GM12872 (cell line): ENCODE measurements around the gene SCRN2.

ENCODE experiments used
- TF ChIP-seq, protein P1 (sequence below): IDR thresholded peaks from 3 replicates; pipeline ENCODE4 v1.5.1; 2011; ENCODE audit warnings: low read depth, mild to moderate bottlenecking, low read length, moderate library complexity; ENCODE audit not compliant: insufficient read depth

SCRN2 gene

DNA sequence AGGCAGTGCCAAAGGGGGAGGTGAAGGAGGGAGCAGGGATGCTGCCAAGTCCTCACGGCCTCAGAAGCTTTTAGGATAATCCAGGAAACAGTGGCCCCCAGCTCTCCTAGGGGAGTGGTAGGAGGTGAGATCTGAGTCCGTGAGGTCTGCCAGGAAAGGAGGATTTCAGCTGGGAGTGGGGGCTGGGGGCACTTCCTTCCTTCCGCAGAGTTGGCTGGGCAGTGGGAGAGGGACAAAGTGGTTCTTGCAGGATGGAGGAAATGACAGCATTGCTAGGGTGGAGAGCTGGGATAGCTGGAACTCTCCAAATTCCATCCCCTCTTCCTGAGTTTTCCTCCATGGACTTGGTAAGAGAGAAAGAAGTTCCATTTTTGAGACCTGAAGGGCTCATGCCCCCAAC is 14.7 kb upstream of the SCRN2 start:
- TF ChIP-seq, protein P1, sequence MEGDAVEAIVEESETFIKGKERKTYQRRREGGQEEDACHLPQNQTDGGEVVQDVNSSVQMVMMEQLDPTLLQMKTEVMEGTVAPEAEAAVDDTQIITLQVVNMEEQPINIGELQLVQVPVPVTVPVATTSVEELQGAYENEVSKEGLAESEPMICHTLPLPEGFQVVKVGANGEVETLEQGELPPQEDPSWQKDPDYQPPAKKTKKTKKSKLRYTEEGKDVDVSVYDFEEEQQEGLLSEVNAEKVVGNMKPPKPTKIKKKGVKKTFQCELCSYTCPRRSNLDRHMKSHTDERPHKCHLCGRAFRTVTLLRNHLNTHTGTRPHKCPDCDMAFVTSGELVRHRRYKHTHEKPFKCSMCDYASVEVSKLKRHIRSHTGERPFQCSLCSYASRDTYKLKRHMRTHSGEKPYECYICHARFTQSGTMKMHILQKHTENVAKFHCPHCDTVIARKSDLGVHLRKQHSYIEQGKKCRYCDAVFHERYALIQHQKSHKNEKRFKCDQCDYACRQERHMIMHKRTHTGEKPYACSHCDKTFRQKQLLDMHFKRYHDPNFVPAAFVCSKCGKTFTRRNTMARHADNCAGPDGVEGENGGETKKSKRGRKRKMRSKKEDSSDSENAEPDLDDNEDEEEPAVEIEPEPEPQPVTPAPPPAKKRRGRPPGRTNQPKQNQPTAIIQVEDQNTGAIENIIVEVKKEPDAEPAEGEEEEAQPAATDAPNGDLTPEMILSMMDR: no peak

DNA sequence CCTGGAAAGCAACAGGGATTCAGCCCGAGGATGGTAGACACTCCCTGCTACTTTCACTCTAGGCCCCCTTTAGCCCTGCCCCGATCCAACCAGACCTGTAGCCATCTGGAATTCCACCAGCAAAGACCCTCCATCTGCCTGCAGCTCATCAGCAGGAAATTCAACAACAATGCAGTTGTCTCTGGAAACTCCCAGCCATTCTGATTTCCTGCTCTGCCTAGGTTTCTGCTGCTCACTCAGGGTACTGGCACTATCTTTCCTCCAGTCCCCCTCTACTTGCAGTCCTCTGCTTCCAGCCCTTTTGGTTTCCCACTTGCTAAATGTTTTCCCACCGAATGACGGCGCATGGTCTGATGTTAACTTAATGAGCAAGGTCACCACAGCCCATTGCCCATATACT is 12.5 kb upstream of the SCRN2 start:
- TF ChIP-seq, protein P1: no peak

- TF ChIP-seq, protein P1: no peak
These were observed 11.3 kb upstream of the SCRN2 start for GRCh38 chr17:47852113-47852949.

DNA sequence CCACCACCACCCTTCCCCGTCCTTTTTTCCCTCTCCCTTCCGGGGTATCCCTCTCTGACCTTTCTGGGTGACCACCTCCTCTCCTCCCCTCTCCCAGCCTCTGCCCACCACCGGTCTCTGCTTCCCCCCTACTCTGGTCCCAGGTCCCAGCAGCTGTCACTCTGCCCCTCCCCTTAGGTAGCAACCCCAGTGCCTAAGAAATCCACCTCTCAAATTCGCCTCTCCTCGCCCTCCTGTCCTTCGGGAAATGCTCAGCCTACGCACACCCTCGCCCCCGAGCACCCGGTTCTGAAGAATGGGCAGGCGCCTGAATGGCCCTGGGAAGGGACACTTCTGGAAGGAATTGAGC is 10.7 kb upstream of the SCRN2 start:
- TF ChIP-seq, protein P1: no peak

DNA sequence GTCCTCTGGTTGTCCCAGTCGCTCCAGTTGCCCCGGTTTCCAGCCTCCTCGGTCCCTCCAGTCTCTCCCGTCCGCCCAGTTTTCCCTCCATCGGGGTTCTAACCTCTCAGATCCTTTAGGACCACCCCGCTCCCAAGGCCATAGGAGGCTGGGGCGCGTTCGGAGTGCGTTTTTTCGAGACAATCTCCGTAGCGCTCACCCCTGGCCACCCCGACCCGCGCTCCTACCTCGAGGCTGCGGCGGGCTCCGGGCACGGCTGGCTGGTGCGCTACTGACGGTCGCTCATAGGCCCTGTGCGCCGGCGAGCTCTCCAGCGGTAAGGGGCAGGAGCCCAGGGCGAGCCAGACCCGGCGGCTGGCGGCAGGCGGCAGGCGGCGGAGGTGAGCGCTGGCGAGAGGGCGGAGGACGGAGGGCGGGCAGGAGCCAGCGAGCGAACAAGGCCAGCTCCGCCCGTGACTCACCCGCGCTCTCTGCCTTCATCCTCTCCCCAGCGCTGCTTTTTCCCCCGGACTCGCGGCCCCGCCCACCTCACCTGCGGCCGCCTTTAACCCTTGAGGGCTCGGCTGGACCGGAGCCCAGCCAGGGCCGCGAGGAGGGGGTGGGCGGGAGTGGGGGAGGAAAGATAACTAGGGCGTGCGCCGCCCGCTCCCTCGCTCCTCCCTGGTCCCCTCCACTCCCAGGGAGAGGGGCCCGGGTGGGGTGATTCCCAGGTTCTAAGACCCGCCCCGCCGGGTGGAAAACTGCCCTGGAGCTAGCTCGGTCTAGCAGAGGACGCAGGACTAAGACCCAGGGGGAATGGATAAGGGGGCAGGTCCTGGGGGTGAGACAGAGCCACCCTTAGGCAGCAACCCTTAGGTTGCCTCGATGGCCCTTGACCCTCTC is 9.9 kb upstream of the SCRN2 start, which contains the start of gene SP6:
SP6 (minus strand) TSS at position 472 of the 882 bp plus-strand sequence. CDS start 2,734 bp downstream, outside the sequence.
- TF ChIP-seq, protein P1: no peak

DNA sequence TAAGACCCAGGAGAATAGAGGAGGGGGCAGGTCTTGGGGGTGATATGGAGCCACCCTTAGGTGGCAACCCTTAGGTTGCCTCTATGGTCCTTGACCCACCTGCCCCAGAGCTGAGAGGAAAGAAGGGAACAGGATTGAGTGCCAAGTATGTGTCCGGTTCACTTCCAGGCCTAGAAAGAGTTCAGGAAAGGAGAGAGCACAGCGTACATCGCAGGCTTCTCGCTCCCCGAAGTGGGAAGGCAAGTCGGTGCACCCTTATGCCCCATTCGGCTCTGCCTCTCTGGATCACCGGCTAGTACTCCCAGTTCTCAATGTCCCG is 9.3 kb upstream of the SCRN2 start:
- TF ChIP-seq, protein P1: no peak

GRCh38 chr17:47848198-47848513 is 7.1 kb upstream of the SCRN2 start:
- TF ChIP-seq, protein P1: no peak
